GM23338 (cell line): Measurements from ENCODE around the gene KCTD3. TPM values are rescaled to one million over a fixed set of nuclear protein-coding genes. Genes with fewer than 3 reads are reported as not detected.

Experiments
- ATAC-seq: fragments of 200-7000 bp; cut with Tn5 transposase; 3 replicates; pipeline ENCODE4 v1.9.1; 2020
- DNase-seq: peaks from one replicate; pipeline ENCODE4 v3.0.0-alpha.2; 2015; ENCODE audit warnings: low spot score
- H2AFZ ChIP-seq: fragments of 200-600 bp; sonication (generic); 2 replicates; pipeline ENCODE4 v1.8.0; 2016; ENCODE audit warnings: antibody characterized with exemption, mild to moderate bottlenecking, moderate library complexity
- H3F3A ChIP-seq: fragments of 200-600 bp; sonication (generic); replicated peaks from 2 replicates; pipeline ENCODE4 v1.8.0; 2017; ENCODE audit warnings: antibody characterized with exemption, mixed run types, low read depth
- H3K27ac ChIP-seq: fragments of 200-600 bp; sonication (generic); 2 replicates; pipeline ENCODE4 v1.6.1; 2016; ENCODE audit warnings: low read depth
- H3K27me3 ChIP-seq: fragments of 200-600 bp; sonication (generic); 2 replicates; pipeline ENCODE4 v1.8.0; 2016; ENCODE audit warnings: mild to moderate bottlenecking, mixed run types, moderate library complexity; ENCODE audit not compliant: insufficient read depth
- H3K36me3 ChIP-seq: fragments of 200-600 bp; sonication (generic); 2 replicates; pipeline ENCODE4 v1.8.0; 2016; ENCODE audit warnings: mild to moderate bottlenecking; ENCODE audit not compliant: insufficient read depth
- H3K4me1 ChIP-seq: fragments of 200-600 bp; sonication (generic); 2 replicates; pipeline ENCODE4 v1.8.0; 2016; ENCODE audit warnings: mild to moderate bottlenecking, moderate library complexity; ENCODE audit not compliant: insufficient read depth
- H3K4me2 ChIP-seq: fragments of 200-600 bp; sonication (generic); 2 replicates; pipeline ENCODE4 v1.7.1; 2017; ENCODE audit warnings: mixed run types
- H3K4me3 ChIP-seq: fragments of 200-600 bp; sonication (generic); 2 replicates; pipeline ENCODE4 v1.6.1; 2016; ENCODE audit warnings: mixed run types
- H3K79me2 ChIP-seq: fragments of 200-600 bp; sonication (generic); replicated peaks from 2 replicates; pipeline ENCODE4 v1.8.0; 2017; ENCODE audit warnings: mild to moderate bottlenecking; ENCODE audit not compliant: insufficient read depth
- H3K9me2 ChIP-seq: fragments of 200-600 bp; sonication (generic); 2 replicates; pipeline ENCODE4 v1.8.0; 2017; ENCODE audit not compliant: insufficient read depth
- H4K20me1 ChIP-seq: fragments of 200-600 bp; sonication (generic); replicated peaks from 2 replicates; pipeline ENCODE4 v1.8.0; 2017; ENCODE audit warnings: mild to moderate bottlenecking; ENCODE audit not compliant: insufficient read depth
- H3K27ac Mint-ChIP-seq: 2 replicates; pipeline ENCODE4 v1.8.0; 2020; ENCODE audit warnings: inconsistent platforms, mild to moderate bottlenecking, moderate library complexity, mixed read lengths
- H3K27me3 Mint-ChIP-seq: 3 replicates; pipeline ENCODE4 v1.8.0; 2022; ENCODE audit warnings: low read depth, mild to moderate bottlenecking, moderate library complexity, mixed read lengths, inconsistent platforms; ENCODE audit not compliant: insufficient read depth, poor library complexity
- H3K36me3 Mint-ChIP-seq: 3 replicates; pipeline ENCODE4 v1.8.0; 2021; ENCODE audit warnings: low read depth, mild to moderate bottlenecking, inconsistent platforms, moderate library complexity, mixed read lengths
- H3K4me1 Mint-ChIP-seq: 3 replicates; pipeline ENCODE4 v1.8.0; 2020; ENCODE audit warnings: mild to moderate bottlenecking, inconsistent platforms, mixed read lengths
- H3K4me3 Mint-ChIP-seq: 3 replicates; pipeline ENCODE4 v1.8.0; 2021; ENCODE audit warnings: moderate library complexity, mild to moderate bottlenecking, inconsistent platforms, mixed read lengths
- H3K9me3 Mint-ChIP-seq: 3 replicates; pipeline ENCODE4 v1.8.0; 2020; ENCODE audit warnings: moderate library complexity, mild to moderate bottlenecking, inconsistent platforms, mixed read lengths
- CREB1 ChIP-seq: fragments of 250-450 bp; sonication (Bioruptor Pico); IDR thresholded peaks from 2 replicates; pipeline ENCODE4 v1.5.0; 2020; ENCODE audit warnings: low read depth, mild to moderate bottlenecking, moderate library complexity
- CTCF ChIP-seq, 2 experiments: fragments of 200-600 bp in 1 of 2; sonication (generic) in 1 of 2; conservative IDR thresholded peaks; 2 replicates each; pipeline versions ENCODE4 v1.5.1 to v1.6.1; 2016 to 2017; ENCODE audit warnings: antibody characterized with exemption in 2 of 2, low read depth in 2 of 2, mild to moderate bottlenecking in 2 of 2, moderate library complexity in 1 of 2
- ETS1 ChIP-seq: IDR thresholded peaks from 2 replicates; pipeline ENCODE4 v1.6.1; 2016; ENCODE audit warnings: antibody characterized with exemption
- EZH2 ChIP-seq: fragments of 200-600 bp; sonication (generic); IDR thresholded peaks from one replicate; pipeline ENCODE4 v1.8.0; 2017; ENCODE audit warnings: antibody characterized with exemption, mild to moderate bottlenecking, low read depth; ENCODE audit not compliant: unreplicated experiment
- EZH2phosphoT487 ChIP-seq: fragments of 200-600 bp; sonication (generic); IDR thresholded peaks from one replicate; pipeline ENCODE4 v1.8.1; 2018; ENCODE audit warnings: antibody characterized with exemption; ENCODE audit not compliant: unreplicated experiment
- JUNB ChIP-seq: IDR thresholded peaks from one replicate; pipeline ENCODE4 v1.6.1; 2016; ENCODE audit warnings: antibody characterized with exemption; ENCODE audit not compliant: unreplicated experiment
- NANOG ChIP-seq: IDR thresholded peaks from 2 replicates; pipeline ENCODE4 v1.6.1; 2016; ENCODE audit warnings: antibody characterized with exemption, borderline replicate concordance
- POLR2AphosphoS5 ChIP-seq: IDR thresholded peaks from 2 replicates; pipeline ENCODE4 v1.6.1; 2016; ENCODE audit warnings: antibody characterized with exemption, low read depth
- REST ChIP-seq: IDR thresholded peaks from one replicate; pipeline ENCODE4 v1.6.1; 2018; ENCODE audit warnings: antibody characterized with exemption; ENCODE audit not compliant: unreplicated experiment
- STAT1 ChIP-seq: IDR thresholded peaks from one replicate; pipeline ENCODE4 v1.6.1; 2016; ENCODE audit warnings: antibody characterized with exemption; ENCODE audit not compliant: unreplicated experiment
- ZNF114 ChIP-seq: fragments of 250-450 bp; sonication (Bioruptor Pico); IDR thresholded peaks from 2 replicates; pipeline ENCODE4 v1.5.0; 2020; ENCODE audit warnings: mild to moderate bottlenecking, moderate library complexity
- ZNF331 ChIP-seq: fragments of 250-450 bp; sonication (Bioruptor Pico); IDR thresholded peaks from 2 replicates; pipeline ENCODE4 v1.5.0; 2020; ENCODE audit warnings: low read depth, mild to moderate bottlenecking, moderate library complexity
- ZNF462 ChIP-seq: fragments of 250-450 bp; sonication (Bioruptor Pico); IDR thresholded peaks from 2 replicates; pipeline ENCODE4 v1.5.0; 2020; ENCODE audit warnings: mild to moderate bottlenecking, moderate library complexity
- polyA plus RNA-seq: library from polyadenylated mRNA; unstranded; fragments of >200 nt; fragmentation: Nextera tagmentation; extraction: Ambion mirVana; gene quantifications from 2 replicates; pipeline ENCODE4 v1.2.1, GENCODE V29; 2016
- total RNA-seq: library from RNA; depleted of rRNA; stranded (reverse); fragments of >200 nt; shearing (Covaris generic); gene quantifications from 2 replicates; pipeline ENCODE4 v1.2.3, GENCODE V29; 2014

Gene KCTD3
- total and polyA plus RNA-seq, 2 experiments from 2014 or later: 29.4 to 60.3 TPM

GRCh38 chr1:215554865-215555264 lies 12.2 kb upstream of the KCTD3 start:
- no peak overlapping the region for H2AFZ ChIP-seq
- H3K36me3 ChIP-seq: no peaks in the 10 kb centered on the region
- no peak for TF ChIP-seq EZH2phosphoT487
- TF ChIP-seq JUNB: no peak
- TF ChIP-seq ZNF462 (CRISPR knock-in tag): no peak
- no peak for TF ChIP-seq NANOG
- no peak for TF ChIP-seq ZNF331 (CRISPR knock-in tag)
- TF ChIP-seq POLR2AphosphoS5: no peak
- no peak for TF ChIP-seq EZH2
- TF ChIP-seq REST: no peak
- TF ChIP-seq STAT1: no peak
- no peak for TF ChIP-seq ZNF114 (CRISPR knock-in tag)
- TF ChIP-seq CREB1: no peak
- TF ChIP-seq ETS1: no peak
- TF ChIP-seq CTCF (conservative IDR thresholded peaks at IDR 0.05; ENCODE audit: low read depth in 2 of 2): no peak
- H3K4me2 ChIP-seq: no peak overlapping the region
- Mint-ChIP-seq H3K27me3 (no peaks in the 10 kb centered on the region), H3K9me3 (no peaks in the 10 kb centered on the region), H3K4me1 (no peaks in the 10 kb centered on the region), H3K27ac (no peak overlapping the region), H3K36me3 (no peaks in the 10 kb centered on the region), H3K4me3 (no peak overlapping the region)
- H3K79me2 ChIP-seq: no peaks in the 10 kb centered on the region
- no peaks in the 10 kb centered on the region for H3F3A ChIP-seq
- no peak for DNase-seq
- no peak overlapping the region for H3K27ac ChIP-seq
- no peak for ATAC-seq
- H3K9me2 ChIP-seq: no peaks in the 10 kb centered on the region
- H3K4me1 ChIP-seq: no peaks in the 10 kb centered on the region
- no peaks in the 10 kb centered on the region for H4K20me1 ChIP-seq
- H3K27me3 ChIP-seq: no peaks in the 10 kb centered on the region
- H3K4me3 ChIP-seq: no peak overlapping the region
